ENCODE results near the gene PNPLA6.

DNA sequence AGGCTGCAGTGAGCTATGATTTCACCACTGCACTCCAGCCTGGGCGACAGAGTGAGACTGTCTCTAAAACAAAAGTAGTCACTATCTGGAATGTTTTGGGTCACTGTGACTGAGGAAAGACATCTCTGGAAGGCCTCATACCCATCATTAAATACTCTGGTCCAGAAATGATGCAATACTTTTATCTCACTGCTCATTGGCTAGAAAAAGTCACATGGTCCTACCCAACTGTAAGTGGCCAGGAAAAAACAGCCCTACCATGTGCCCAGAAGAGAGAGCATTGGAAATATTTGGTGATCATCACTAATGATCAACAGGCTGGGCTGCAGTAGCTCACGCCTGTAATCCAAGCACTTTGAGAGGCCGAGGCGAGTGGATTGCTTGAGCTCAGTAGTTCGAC lies 29.8 kb downstream of the PNPLA6 start:
- TF ChIP-seq, protein P1, sequence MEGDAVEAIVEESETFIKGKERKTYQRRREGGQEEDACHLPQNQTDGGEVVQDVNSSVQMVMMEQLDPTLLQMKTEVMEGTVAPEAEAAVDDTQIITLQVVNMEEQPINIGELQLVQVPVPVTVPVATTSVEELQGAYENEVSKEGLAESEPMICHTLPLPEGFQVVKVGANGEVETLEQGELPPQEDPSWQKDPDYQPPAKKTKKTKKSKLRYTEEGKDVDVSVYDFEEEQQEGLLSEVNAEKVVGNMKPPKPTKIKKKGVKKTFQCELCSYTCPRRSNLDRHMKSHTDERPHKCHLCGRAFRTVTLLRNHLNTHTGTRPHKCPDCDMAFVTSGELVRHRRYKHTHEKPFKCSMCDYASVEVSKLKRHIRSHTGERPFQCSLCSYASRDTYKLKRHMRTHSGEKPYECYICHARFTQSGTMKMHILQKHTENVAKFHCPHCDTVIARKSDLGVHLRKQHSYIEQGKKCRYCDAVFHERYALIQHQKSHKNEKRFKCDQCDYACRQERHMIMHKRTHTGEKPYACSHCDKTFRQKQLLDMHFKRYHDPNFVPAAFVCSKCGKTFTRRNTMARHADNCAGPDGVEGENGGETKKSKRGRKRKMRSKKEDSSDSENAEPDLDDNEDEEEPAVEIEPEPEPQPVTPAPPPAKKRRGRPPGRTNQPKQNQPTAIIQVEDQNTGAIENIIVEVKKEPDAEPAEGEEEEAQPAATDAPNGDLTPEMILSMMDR (conservative IDR thresholded peaks at IDR 0.05; ENCODE audit: low read depth in 2 of 2), result no peak
- TF ChIP-seq EZH2 (IDR thresholded peaks at IDR 0.05; ENCODE audit: low read depth, unreplicated experiment) (no peak), JUNB (IDR thresholded peaks at IDR 0.05; ENCODE audit: unreplicated experiment) (no peak), STAT1 (IDR thresholded peaks at IDR 0.05; ENCODE audit: unreplicated experiment) (no peak), POLR2AphosphoS5 (IDR thresholded peaks at IDR 0.05; ENCODE audit: low read depth) (no peak), EZH2phosphoT487 (IDR thresholded peaks at IDR 0.05; ENCODE audit: unreplicated experiment) (no peak), NANOG (IDR thresholded peaks at IDR 0.05; ENCODE audit: borderline replicate concordance) (no peak), ZNF331 (CRISPR knock-in tag; IDR thresholded peaks at IDR 0.05; ENCODE audit: low read depth) (no peak)
- TF ChIP-seq, protein P2, sequence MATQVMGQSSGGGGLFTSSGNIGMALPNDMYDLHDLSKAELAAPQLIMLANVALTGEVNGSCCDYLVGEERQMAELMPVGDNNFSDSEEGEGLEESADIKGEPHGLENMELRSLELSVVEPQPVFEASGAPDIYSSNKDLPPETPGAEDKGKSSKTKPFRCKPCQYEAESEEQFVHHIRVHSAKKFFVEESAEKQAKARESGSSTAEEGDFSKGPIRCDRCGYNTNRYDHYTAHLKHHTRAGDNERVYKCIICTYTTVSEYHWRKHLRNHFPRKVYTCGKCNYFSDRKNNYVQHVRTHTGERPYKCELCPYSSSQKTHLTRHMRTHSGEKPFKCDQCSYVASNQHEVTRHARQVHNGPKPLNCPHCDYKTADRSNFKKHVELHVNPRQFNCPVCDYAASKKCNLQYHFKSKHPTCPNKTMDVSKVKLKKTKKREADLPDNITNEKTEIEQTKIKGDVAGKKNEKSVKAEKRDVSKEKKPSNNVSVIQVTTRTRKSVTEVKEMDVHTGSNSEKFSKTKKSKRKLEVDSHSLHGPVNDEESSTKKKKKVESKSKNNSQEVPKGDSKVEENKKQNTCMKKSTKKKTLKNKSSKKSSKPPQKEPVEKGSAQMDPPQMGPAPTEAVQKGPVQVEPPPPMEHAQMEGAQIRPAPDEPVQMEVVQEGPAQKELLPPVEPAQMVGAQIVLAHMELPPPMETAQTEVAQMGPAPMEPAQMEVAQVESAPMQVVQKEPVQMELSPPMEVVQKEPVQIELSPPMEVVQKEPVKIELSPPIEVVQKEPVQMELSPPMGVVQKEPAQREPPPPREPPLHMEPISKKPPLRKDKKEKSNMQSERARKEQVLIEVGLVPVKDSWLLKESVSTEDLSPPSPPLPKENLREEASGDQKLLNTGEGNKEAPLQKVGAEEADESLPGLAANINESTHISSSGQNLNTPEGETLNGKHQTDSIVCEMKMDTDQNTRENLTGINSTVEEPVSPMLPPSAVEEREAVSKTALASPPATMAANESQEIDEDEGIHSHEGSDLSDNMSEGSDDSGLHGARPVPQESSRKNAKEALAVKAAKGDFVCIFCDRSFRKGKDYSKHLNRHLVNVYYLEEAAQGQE (IDR thresholded peaks at IDR 0.05; ENCODE audit: unreplicated experiment), result no peak
